ENCODE results near the gene ATG7. TPM values are rescaled to one million over a fixed set of nuclear protein-coding genes. Genes with fewer than 3 reads are reported as not detected.
A peak's percentile ranks its signal among the peaks of the same experiment; 100 is the strongest.

Gene ATG7
- total and polyA plus RNA-seq, 9 donors = 10.2 to 54.5 (median 37.4) TPM

DNA sequence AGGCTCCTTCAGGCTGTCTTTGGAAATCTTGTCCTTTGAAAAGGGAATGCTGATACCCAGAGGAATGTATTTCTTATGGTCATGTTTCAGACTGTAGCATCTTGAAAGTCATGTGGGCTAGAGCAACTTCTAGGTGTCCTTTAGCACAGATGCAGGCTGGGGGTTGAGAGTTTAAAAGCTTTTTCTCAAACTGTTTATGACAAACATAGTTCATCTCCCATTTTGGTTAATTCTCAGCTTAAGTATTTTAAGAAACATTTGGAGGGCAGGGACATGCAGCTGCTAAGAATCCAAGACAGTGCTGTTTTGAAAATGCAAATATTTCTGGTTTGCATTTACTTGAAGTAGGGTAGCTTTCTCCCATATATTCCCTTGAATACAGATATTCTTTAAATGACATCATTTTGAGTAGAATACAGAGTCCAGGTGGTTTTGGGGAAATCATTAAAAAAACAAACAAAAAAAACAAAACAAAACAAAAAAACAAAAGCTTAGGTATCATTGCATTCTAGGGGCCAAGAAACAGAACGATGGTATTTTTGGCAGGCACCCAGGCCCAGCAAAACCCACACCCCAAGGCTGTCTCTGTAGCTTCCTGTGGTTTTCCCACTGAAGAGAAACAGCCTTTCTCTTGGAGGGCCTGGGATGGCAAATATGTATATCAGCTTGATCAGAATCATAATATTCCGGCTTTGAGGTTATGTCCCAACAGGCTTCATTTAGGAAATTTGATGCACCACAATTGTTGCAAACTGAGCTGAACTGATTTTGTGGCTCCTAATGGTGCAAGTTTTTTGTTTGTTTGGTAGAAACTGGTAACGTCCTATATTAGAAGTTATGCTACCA, 120.0 kb downstream of the ATG7 start:
- no peak overlapping the region for H3K27ac ChIP-seq
- TF ChIP-seq POLR2A (IDR thresholded peaks at IDR 0.05) = no peak
- TF ChIP-seq, protein P1, sequence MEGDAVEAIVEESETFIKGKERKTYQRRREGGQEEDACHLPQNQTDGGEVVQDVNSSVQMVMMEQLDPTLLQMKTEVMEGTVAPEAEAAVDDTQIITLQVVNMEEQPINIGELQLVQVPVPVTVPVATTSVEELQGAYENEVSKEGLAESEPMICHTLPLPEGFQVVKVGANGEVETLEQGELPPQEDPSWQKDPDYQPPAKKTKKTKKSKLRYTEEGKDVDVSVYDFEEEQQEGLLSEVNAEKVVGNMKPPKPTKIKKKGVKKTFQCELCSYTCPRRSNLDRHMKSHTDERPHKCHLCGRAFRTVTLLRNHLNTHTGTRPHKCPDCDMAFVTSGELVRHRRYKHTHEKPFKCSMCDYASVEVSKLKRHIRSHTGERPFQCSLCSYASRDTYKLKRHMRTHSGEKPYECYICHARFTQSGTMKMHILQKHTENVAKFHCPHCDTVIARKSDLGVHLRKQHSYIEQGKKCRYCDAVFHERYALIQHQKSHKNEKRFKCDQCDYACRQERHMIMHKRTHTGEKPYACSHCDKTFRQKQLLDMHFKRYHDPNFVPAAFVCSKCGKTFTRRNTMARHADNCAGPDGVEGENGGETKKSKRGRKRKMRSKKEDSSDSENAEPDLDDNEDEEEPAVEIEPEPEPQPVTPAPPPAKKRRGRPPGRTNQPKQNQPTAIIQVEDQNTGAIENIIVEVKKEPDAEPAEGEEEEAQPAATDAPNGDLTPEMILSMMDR (IDR thresholded peaks at IDR 0.05) = no peak
- TF ChIP-seq EP300 (IDR thresholded peaks at IDR 0.05) = no peak
- WGBS, 3 donors = 22 to 31% (median 26%) methylated on average over 3 of the region's 3 CpGs

DNA sequence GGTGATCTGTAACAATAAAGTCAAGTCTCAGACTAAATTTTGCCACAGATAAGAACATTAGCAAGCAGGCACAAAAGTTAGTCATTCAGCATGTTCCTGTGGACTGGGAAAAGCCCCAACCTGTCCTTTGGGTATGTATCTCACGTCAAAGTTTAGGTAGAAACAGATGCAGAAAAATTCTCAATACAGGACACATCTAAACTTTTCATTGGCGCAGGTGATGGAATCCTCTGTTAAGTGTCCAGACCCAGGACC, 120.6 kb downstream of the ATG7 start:
- 86 to 94% (median 90%) methylated on average over 2 of the region's 2 CpGs for WGBS, 3 donors
- DNase-seq = no peak
- Histone ChIP-seq H3K9me3 (no peaks in the 10 kb centered on the region), H3K27ac (no peak overlapping the region), H3K4me3 (no peak overlapping the region), H3K36me3 (no peaks in the 10 kb centered on the region), H3K27me3 (no peaks in the 10 kb centered on the region), H3K4me1 (ENCODE audit: insufficient read depth) (peaks cover 13% of the 10 kb centered on the region)
- TF ChIP-seq POLR2A (IDR thresholded peaks at IDR 0.05) (no peak), EP300 (IDR thresholded peaks at IDR 0.05) (no peak)
- TF ChIP-seq, protein P1 (IDR thresholded peaks at IDR 0.05) = no peak
- intact Hi-C loops (cut with DNase I) = no loop called here

More for the DNA sequence above, 120.0 kb downstream of the ATG7 start:
- Histone ChIP-seq H3K4me1 (ENCODE audit: insufficient read depth) (peaks cover 13% of the 10 kb centered on the region), H3K27me3 (no peaks in the 10 kb centered on the region), H3K9me3 (no peaks in the 10 kb centered on the region), H3K36me3 (no peaks in the 10 kb centered on the region), H3K4me3 (no peak overlapping the region)
- peak in 1 of 5 donors; percentile 45 for DNase-seq
- intact Hi-C loops (cut with DNase I) = no loop called here

DNA sequence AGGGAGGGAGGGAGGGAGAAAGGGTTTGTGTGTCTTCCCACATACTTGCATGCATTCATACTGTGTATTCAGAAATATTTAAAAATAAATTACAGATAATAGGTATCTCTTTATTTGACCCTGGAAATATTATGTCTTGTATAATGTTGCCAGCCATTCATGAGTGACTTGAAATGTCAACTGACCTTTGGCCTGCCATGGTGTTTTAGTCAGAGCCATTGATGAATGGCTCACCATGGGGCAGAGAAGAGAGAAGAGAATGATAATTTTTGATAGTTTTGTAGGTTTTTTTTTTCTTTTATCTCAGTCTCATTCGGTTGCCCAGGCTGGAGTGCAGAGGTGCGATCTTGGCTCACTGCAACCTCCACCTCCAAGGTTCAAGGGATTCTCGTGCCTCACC, 121.2 kb downstream of the ATG7 start:
- Histone ChIP-seq H3K4me3 (no peak overlapping the region), H3K27ac (no peak overlapping the region), H3K36me3 (no peaks in the 10 kb centered on the region), H3K4me1 (ENCODE audit: insufficient read depth) (peaks cover 13% of the 10 kb centered on the region), H3K9me3 (no peaks in the 10 kb centered on the region), H3K27me3 (no peaks in the 10 kb centered on the region)
- TF ChIP-seq EP300 (IDR thresholded peaks at IDR 0.05) (no peak), POLR2A (IDR thresholded peaks at IDR 0.05) (no peak)
- TF ChIP-seq, protein P1 (IDR thresholded peaks at IDR 0.05) = no peak
- 89 to 97% (median 93%) methylated on average over 3 of the region's 3 CpGs for WGBS, 3 donors
- DNase-seq = no peak
- intact Hi-C loops (cut with DNase I) = no loop called here

DNA sequence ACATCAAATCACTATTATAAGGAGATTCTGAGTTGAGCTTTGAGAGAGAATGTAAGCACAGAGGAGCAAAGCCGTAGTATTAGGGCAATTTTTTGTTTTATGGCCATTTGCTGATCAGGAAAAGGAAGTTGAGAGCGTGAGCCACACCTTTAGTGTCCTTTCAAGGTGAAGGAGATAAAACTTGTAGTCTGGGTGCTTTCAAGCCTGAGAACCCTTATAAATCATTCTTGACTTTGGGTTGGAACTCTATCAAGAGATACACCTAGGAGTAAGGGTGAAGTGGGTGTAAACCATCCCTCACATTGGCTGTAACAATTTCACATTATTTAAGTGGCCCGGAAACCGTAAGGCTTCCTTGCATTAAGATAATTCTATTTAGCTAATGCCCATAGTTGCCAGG, 122.2 kb downstream of the ATG7 start:
- intact Hi-C loops (cut with DNase I) = no loop called here
- DNase-seq = no peak
- Histone ChIP-seq H3K9me3 (no peaks in the 10 kb centered on the region), H3K4me3 (no peak overlapping the region), H3K36me3 (no peaks in the 10 kb centered on the region), H3K27ac (no peak overlapping the region), H3K4me1 (ENCODE audit: insufficient read depth) (peaks cover 13% of the 10 kb centered on the region), H3K27me3 (no peaks in the 10 kb centered on the region)
- TF ChIP-seq POLR2A (IDR thresholded peaks at IDR 0.05) (no peak), EP300 (IDR thresholded peaks at IDR 0.05) (no peak)
- TF ChIP-seq, protein P1 (IDR thresholded peaks at IDR 0.05) = no peak
- WGBS, 3 donors = 94 to 97% (median 96%) methylated on average over 4 of the region's 4 CpGs
